ENCODE measurements around the gene BEGAIN.

- no peak for TF ChIP-seq CTCF (IDR thresholded peaks at IDR 0.05; ENCODE audit: low read length)
- no peak for TF ChIP-seq EZH2 (IDR thresholded peaks at IDR 0.05; ENCODE audit: borderline replicate concordance, low read length)
Observed at GRCh38 chr14:100617410-100618317, 30.4 kb upstream of the BEGAIN start.

All from OCI-LY1 (cell line).